IPS-NIHi7 (cell line): Measurements from ENCODE around the gene INPP4A.

Experiments
- DNase-seq: peaks from one replicate; pipeline ENCODE4 v3.0.0; 2012; ENCODE audit warnings: mixed read lengths; ENCODE audit errors: extremely low spot score

The INPP4A gene

GRCh38 chr2:98632351-98632750 lies 187.7 kb downstream of the INPP4A start:
- DNase-seq: no peak

GRCh38 chr2:98634406-98635092 lies 189.9 kb downstream of the INPP4A start:
- DNase-seq: peak; percentile 73

- DNase-seq: no peak
These were observed 192.9 kb downstream of the INPP4A start for GRCh38 chr2:98637401-98638147.

- DNase-seq: no peak
These were observed 198.9 kb downstream of the INPP4A start for GRCh38 chr2:98643496-98644100.
